Subcutaneous abdominal adipose tissue (tissue), 5 donors: ENCODE data around the gene GJD2.

Experiments used
- H3K27ac ChIP-seq: one replicate; pipeline ENCODE4 v1.7.0; 2013; ENCODE audit warnings: low read depth, mild to moderate bottlenecking, inconsistent platforms, low read length, moderate library complexity
- H3K27me3 ChIP-seq, 5 donors: one replicate each; pipeline ENCODE4 v1.7.0; 2013; ENCODE audit warnings: low read length in 5 of 5, inconsistent platforms in 1 of 5; ENCODE audit not compliant: control insufficient read depth in 5 of 5, insufficient read depth in 4 of 5
- H3K36me3 ChIP-seq, 5 donors: one replicate each; pipeline ENCODE4 v1.7.0; 2013; ENCODE audit warnings: low read length in 5 of 5; ENCODE audit not compliant: control insufficient read depth in 5 of 5, insufficient read depth in 5 of 5
- H3K4me1 ChIP-seq, 5 donors: one replicate each; pipeline ENCODE4 v1.7.0; 2013; ENCODE audit warnings: low read length in 5 of 5, mild to moderate bottlenecking in 3 of 5, moderate library complexity in 1 of 5; ENCODE audit not compliant: control insufficient read depth in 5 of 5, insufficient read depth in 5 of 5
- H3K4me3 ChIP-seq, 5 donors: one replicate each; pipeline ENCODE4 v1.7.0; 2013; ENCODE audit warnings: low read length in 5 of 5, low read depth in 1 of 5
- H3K9ac ChIP-seq, 5 donors: one replicate each; pipeline ENCODE4 v1.7.0; 2013; ENCODE audit warnings: low read length in 5 of 5, mild to moderate bottlenecking in 4 of 5, moderate library complexity in 3 of 5
- H3K9me3 ChIP-seq, 5 donors: one replicate each; pipeline ENCODE4 v1.7.0; 2013; ENCODE audit warnings: low read length in 5 of 5; ENCODE audit not compliant: control insufficient read depth in 5 of 5
- donor health status: healthy.
- donor health status: healthy.
- donor health status: healthy.
- donor health status: healthy.
- donor health status: healthy.

Gene GJD2

DNA sequence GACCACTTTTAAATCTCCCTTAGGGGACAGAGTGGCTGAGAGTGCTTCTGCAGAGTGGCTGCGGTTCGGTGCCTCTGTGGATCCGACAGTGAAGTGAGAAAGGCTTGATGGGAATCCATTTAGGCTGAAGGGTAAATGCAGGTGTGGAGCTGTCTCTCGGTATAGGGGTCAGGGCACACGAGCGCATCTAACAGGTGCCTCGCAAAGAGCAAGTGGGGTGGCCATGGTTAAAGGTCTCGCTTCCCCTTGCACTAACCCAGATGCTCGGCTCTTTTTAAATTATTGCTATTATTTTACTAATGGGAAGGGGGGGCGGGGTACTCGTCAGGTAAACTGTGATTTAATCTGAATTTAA lies 598 bp upstream of the GJD2 start:
- peaks cover 0 to 3% (median 0%) of the 10 kb centered on the region in 5 donors for H3K4me1 ChIP-seq
- no peak overlapping the region for H3K4me3 ChIP-seq
- H3K9ac ChIP-seq, result no peak overlapping the region
- no peaks in the 10 kb centered on the region for H3K36me3 ChIP-seq
- no peak overlapping the region for H3K27ac ChIP-seq
- peaks cover 21 to 48% (median 32%) of the 10 kb centered on the region in 5 donors for H3K27me3 ChIP-seq
- H3K9me3 ChIP-seq, result peaks cover 0 to 3% (median 2%) of the 10 kb centered on the region in 5 donors

DNA sequence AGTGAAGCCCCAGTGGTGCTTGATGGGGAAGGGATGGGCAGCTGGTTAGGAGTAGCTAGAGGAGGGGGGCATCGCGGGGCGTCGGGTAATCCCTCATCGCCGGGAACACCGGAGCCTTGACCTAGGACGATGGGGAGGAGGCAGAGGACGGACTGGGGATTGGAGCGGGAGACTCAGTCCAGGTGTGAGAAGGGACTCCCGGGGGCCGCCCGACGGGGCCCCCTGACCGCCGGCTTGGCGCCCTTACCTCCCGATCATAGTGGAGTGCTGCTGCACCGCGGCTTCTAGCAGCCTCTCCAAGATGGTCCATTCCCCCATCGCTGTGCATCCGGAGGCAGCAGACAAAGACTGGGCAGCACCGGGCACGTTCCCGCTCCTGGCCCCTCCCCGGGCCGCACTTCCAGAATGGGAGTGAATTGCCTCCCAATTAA lies 612 bp downstream of the GJD2 start:
- peaks cover 0 to 3% (median 0%) of the 10 kb centered on the region in 5 donors for H3K4me1 ChIP-seq
- H3K27me3 ChIP-seq, result peaks cover 21 to 48% (median 32%) of the 10 kb centered on the region in 5 donors
- no peak overlapping the region for H3K9ac ChIP-seq
- H3K27ac ChIP-seq, result no peak overlapping the region
- no peak overlapping the region for H3K4me3 ChIP-seq
- H3K36me3 ChIP-seq, result no peaks in the 10 kb centered on the region
- H3K9me3 ChIP-seq, result peaks cover 0 to 3% (median 2%) of the 10 kb centered on the region in 5 donors

DNA sequence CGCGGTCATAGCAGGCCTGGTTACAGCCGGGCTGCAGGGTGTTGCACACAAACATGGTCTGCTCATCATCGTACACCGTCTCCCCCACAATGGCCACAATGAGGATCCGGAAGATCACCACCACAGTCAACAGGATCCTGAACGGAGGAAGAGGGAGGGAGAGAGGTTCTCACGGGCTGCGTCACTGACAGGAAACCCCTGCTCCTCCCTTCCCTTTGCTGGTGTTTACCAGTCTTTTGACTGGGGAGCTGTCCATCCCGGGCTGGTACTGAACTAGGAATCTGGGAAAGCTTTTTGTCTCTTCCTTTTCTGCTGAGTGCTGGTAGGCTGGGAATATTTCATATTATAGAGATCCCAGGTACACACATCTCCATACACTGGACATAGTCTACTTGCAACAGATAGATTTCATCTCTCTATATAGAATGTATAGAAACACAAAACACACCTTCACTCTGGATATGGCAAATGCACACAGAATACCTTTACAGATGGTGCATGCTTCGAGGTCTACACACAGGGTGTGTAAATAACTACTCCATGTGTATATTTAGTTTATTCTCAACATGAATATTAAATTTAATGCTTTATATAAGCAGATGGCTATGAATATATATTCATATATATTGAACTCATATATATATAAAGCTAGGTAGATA lies 1.4 kb downstream of the GJD2 start:
- Histone ChIP-seq H3K9ac (no peak overlapping the region), H3K27ac (no peak overlapping the region), H3K4me1 (peaks cover 0 to 3% (median 0%) of the 10 kb centered on the region in 5 donors), H3K4me3 (no peak overlapping the region), H3K27me3 (peaks cover 21 to 48% (median 32%) of the 10 kb centered on the region in 5 donors), H3K36me3 (no peaks in the 10 kb centered on the region), H3K9me3 (peaks cover 0 to 3% (median 2%) of the 10 kb centered on the region in 5 donors)

DNA sequence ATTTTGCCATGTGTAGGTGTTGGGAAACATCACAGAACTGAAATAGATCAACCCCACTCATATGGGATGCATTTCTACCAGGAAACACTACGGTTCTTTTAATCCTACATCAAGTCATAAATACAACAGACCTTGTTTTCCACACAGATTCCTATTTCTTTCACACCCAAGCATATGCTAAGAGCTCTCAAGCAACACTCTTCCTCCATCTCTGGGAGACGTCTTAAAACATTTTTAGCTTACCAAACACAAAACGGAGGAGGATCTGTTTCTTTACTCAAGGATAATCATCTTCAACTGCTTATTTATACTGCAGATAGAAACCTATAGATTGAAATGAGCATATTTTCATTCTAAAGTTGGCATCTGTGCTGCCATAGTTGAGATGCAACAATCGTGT lies 5.1 kb downstream of the GJD2 start:
- peaks cover 0 to 3% (median 2%) of the 10 kb centered on the region in 5 donors for H3K9me3 ChIP-seq
- no peak overlapping the region for H3K4me3 ChIP-seq
- H3K4me1 ChIP-seq, result peaks cover 0 to under 1% (median 0%) of the 10 kb centered on the region in 5 donors
- peaks cover 10 to 25% (median 20%) of the 10 kb centered on the region in 5 donors for H3K27me3 ChIP-seq
- H3K9ac ChIP-seq, result no peak overlapping the region
- no peak overlapping the region for H3K27ac ChIP-seq
- no peaks in the 10 kb centered on the region for H3K36me3 ChIP-seq

DNA sequence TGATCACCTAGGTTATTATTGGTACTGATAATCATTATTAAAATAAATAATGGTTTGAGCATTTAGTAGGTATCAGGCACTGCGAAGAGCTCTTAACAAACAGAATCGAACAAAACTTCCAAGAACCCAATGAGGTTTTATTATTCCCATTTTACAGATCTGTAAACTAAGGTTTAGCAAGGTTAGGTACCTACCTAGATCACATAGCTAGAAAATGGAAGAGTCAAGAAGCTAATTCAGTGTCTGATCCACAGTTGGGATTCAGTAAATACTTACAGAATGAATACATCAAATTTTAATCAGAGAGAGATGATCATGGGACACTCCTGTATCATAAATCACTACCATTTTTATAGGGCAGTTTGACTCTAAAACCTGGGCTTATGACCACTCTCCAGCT lies 15.5 kb downstream of the GJD2 start:
- no peak overlapping the region for H3K27ac ChIP-seq
- peaks cover 0 to 2% (median 0%) of the 10 kb centered on the region in 5 donors for H3K27me3 ChIP-seq
- no peaks in the 10 kb centered on the region for H3K9me3 ChIP-seq
- no peak overlapping the region for H3K9ac ChIP-seq
- H3K4me3 ChIP-seq, result no peak overlapping the region
- H3K4me1 ChIP-seq, result no peaks in the 10 kb centered on the region
- H3K36me3 ChIP-seq, result no peaks in the 10 kb centered on the region

DNA sequence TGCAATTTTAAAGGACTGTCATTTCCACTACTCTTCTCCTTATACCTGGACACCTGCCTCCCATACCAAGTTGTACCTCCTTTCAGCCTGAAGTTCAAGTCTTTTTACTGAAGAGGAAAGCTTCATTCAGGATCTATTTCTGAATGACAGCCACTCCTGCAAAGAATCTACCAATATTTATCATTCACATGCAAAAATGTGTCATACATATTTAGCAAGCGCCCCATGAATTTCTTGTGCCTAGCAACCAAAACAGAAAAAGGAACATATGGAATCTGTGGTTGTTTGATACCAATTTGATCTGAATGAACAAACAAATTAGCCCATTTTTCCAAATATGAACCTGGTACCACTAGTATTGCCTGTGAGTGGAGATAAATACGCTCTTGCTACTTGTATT lies 16.8 kb downstream of the GJD2 start:
- Histone ChIP-seq H3K9me3 (no peaks in the 10 kb centered on the region), H3K4me1 (no peaks in the 10 kb centered on the region), H3K27ac (no peak overlapping the region), H3K36me3 (no peaks in the 10 kb centered on the region), H3K27me3 (peaks cover 0 to 2% (median 0%) of the 10 kb centered on the region in 5 donors), H3K4me3 (no peak overlapping the region), H3K9ac (no peak overlapping the region)

DNA sequence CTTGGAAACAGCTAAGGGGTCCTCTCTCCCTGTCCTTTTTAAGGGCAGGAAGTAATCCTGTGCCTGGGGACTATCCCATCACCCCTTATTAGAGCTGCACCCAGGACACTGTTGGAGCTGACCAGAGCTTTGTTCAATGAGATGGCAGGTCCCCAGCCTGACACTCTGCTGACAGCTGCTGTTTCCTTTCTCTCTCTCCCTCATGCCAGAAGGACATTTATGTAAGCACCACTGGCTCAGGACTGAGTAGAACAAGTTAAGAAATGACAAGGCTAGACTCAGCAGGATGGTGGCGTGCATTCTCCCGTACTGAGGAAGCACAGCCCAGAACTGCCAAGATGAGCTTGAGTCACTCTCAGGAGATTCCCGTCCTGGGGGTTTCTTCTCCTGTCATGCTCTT lies 17.3 kb downstream of the GJD2 start:
- Histone ChIP-seq H3K4me3 (no peak overlapping the region), H3K9ac (no peak overlapping the region), H3K4me1 (no peaks in the 10 kb centered on the region), H3K27ac (no peak overlapping the region), H3K9me3 (no peaks in the 10 kb centered on the region), H3K27me3 (peaks cover 0 to 2% (median 0%) of the 10 kb centered on the region in 5 donors), H3K36me3 (no peaks in the 10 kb centered on the region)

DNA sequence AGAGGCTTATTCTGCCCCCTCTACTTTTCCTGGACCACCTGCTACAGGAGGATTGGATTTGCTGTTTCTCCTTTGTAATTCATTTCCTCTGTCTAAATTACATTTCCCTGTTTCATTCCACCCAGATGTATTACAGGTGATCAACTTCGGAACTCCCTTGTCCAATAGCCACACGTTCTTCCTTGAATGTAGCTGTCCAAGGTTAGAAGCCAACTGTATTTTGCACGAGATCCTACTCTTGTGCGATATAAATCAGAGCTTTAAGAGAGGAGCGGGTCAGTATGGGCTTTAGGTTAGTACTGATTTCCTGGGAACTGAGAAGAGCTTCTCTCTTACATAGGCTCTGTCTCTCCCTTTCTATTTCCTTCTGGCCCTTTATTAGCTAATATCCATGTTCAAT lies 20.5 kb downstream of the GJD2 start:
- Histone ChIP-seq H3K27me3 (peaks cover 0 to 4% (median 0%) of the 10 kb centered on the region in 5 donors), H3K4me3 (no peak overlapping the region), H3K36me3 (no peaks in the 10 kb centered on the region), H3K27ac (no peak overlapping the region), H3K9me3 (no peaks in the 10 kb centered on the region), H3K4me1 (no peaks in the 10 kb centered on the region), H3K9ac (no peak overlapping the region)

DNA sequence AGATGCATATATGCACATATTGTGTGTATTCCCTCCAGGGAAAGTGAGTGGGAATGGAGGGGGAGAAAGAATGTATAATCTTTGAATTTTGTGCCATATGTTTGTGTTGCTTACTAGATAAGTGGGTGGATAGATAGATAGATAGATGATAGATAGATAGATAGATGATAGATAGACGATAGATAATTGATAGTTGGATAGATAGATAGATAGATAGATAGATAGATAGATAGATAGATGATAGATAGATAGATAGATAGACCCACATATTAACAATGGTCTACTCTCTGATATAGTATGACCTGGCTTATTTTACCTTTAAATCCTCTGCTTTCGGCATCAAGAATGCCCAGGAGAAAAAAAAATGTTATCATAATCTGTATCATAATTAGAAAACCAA lies 21.2 kb downstream of the GJD2 start:
- Histone ChIP-seq H3K4me1 (no peaks in the 10 kb centered on the region), H3K9me3 (no peaks in the 10 kb centered on the region)

DNA sequence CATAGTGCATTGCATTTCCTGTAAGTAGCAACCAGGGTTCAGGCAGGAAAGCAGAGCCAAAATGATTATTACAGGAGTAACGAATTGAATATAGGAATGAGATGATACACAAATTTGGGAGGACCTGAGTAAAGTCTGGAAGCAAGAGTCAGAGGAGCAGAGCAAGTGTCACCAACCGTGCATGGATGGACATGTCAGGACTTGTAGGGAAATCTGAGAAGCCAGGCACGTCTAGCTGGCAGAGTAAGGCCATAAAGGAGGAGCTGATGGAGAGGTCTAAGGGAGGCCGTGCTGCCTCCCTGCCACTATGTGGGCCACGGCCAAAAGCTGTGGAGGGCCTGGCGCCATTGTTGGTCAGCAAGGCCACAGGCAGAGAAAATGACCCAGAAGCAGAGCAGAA lies 22.4 kb downstream of the GJD2 start:
- no peaks in the 10 kb centered on the region for H3K36me3 ChIP-seq
- no peak overlapping the region for H3K4me3 ChIP-seq
- H3K4me1 ChIP-seq, result no peaks in the 10 kb centered on the region
- H3K27ac ChIP-seq, result no peak overlapping the region
- H3K27me3 ChIP-seq, result peaks cover 0 to 4% (median 0%) of the 10 kb centered on the region in 5 donors
- H3K9me3 ChIP-seq, result no peaks in the 10 kb centered on the region
- H3K9ac ChIP-seq, result no peak overlapping the region

More for the DNA sequence above, 21.2 kb downstream of the GJD2 start:
- H3K27ac ChIP-seq, result no peak overlapping the region
- no peaks in the 10 kb centered on the region for H3K36me3 ChIP-seq
- H3K27me3 ChIP-seq, result peaks cover 0 to 4% (median 0%) of the 10 kb centered on the region in 5 donors
- H3K4me3 ChIP-seq, result no peak overlapping the region
- H3K9ac ChIP-seq, result no peak overlapping the region
